Mucosa of descending colon (tissue), 3 donors: ENCODE data around the gene FAM43B. TPM values are rescaled to one million over a fixed set of nuclear protein-coding genes. Genes with fewer than 3 reads are reported as not detected.

Experiments used
- ATAC-seq: fragments of 200-7000 bp; cut with Tn5 transposase; one replicate; pipeline ENCODE4 v1.9.1; 2020; ENCODE audit warnings: mild to moderate bottlenecking, moderate library complexity
- DNase-seq, 3 donors: peaks; one replicate each; pipeline ENCODE4 v3.0.0-alpha.2; 2020
- H3K36me3 ChIP-seq: fragments of 200-600 bp; one replicate; pipeline ENCODE4 v1.8.0; 2021; ENCODE audit warnings: low read depth, mild to moderate bottlenecking
- H3K4me1 ChIP-seq: fragments of 200-600 bp; one replicate; pipeline ENCODE4 v1.8.0; 2021; ENCODE audit warnings: low read depth, mild to moderate bottlenecking
- H3K4me3 ChIP-seq: fragments of 200-600 bp; one replicate; pipeline ENCODE4 v1.8.0; 2021; ENCODE audit warnings: mild to moderate bottlenecking
- H3K9me3 ChIP-seq: fragments of 200-600 bp; one replicate; pipeline ENCODE4 v1.8.0; 2021; ENCODE audit warnings: mild to moderate bottlenecking
- intact Hi-C, 2 donors: fragments of 100-400 bp; cut with DNase I in 1 of 2; cut with micrococcal nuclease in 1 of 2; formaldehyde crosslinking; loops; one replicate each; pipeline versions ENCODE4 v1.11.0 to v1.11.1; 2022; cut with DNase I, micrococcal nuclease
- total RNA-seq, 3 donors: library from RNA; stranded (reverse); fragmentation: NEBNext Ultra II Directional in 2 of 3; extraction: Animal tissue kit (Norgen Biotek cat#: 25700) in 2 of 3; gene quantifications; one replicate each; pipeline versions ENCODE4 v1.2.1 to v1.2.4, GENCODE V29; 2021 to 2023
- TF ChIP-seq, protein P1 (sequence below): fragments of 200-600 bp; IDR thresholded peaks from one replicate; pipeline ENCODE4 v1.8.0; 2022; ENCODE audit warnings: antibody characterized with exemption, mild to moderate bottlenecking
- donor health status: DM: no; HTN: no; CAD: no; lungs with moderate emphysema.
- donor health status: DM: no; HTN: no; CAD: no.
- donor health status: DM: no; HTN: yes; CAD: no.

FAM43B gene
- total RNA-seq, 3 donors from 2014 or later: 0.14 to 0.92 (median 0.43) TPM

DNA sequence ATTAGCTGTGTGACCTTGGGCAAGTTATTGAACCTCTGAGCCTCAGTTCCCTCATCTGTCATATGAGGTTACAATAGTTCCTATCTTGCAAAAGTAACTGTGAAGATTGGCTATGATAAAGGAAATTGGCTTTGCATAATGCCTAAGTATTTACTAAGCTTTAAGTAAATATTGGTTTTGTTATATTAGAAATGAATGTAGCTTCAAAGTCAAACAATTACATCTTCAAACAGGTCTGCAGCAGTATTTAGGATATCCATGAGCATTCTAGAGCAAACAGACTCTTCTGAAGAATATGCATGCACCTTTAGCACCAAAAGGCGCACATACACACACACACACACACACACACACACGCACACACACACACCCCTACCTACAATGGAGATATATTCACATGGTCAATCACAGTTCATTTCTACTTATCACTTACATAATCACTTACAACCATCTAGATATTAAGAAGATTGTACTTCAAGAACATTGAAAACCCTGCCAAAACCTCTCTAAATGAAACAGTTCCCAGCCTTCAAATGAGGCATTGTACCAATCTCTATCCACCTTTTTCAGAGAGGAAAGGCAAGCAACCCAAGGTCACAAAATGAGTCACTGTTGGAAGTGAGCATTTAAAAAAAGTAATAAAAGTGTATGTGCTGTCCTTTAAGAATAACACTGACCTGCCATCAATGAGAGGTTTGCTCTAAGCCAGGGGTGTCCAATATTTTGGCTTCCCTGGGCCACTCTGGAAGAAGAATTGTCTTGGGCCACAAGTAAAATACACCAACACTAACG is 13.4 kb upstream of the FAM43B start:
- Histone ChIP-seq H3K9me3 (no peaks in the 10 kb centered on the region), H3K36me3 (no peaks in the 10 kb centered on the region), H3K4me1 (no peaks in the 10 kb centered on the region), H3K4me3 (no peak overlapping the region)
- no peak for ATAC-seq
- no peak for DNase-seq
- TF ChIP-seq, protein P1, sequence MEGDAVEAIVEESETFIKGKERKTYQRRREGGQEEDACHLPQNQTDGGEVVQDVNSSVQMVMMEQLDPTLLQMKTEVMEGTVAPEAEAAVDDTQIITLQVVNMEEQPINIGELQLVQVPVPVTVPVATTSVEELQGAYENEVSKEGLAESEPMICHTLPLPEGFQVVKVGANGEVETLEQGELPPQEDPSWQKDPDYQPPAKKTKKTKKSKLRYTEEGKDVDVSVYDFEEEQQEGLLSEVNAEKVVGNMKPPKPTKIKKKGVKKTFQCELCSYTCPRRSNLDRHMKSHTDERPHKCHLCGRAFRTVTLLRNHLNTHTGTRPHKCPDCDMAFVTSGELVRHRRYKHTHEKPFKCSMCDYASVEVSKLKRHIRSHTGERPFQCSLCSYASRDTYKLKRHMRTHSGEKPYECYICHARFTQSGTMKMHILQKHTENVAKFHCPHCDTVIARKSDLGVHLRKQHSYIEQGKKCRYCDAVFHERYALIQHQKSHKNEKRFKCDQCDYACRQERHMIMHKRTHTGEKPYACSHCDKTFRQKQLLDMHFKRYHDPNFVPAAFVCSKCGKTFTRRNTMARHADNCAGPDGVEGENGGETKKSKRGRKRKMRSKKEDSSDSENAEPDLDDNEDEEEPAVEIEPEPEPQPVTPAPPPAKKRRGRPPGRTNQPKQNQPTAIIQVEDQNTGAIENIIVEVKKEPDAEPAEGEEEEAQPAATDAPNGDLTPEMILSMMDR: no peak
- intact Hi-C loops: no loop called here

DNA sequence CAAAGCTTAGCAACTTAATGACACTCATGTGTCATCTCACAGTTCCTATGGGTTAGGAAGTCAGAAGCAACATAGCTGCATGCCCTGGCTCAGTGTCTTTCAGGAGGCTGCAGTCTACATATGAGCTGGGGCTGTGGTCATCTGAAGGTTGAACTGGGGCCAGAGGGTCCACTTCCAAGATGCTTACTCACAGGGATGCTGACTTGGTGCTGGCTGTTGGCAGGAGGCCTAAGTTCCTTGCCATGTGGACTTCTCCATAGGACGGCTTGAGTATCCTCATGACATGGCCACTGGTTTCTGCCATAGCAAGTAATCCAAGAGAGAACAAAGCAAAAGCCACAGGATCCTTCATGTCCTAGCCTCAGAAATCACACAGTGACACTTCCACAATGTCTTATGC is 12.1 kb upstream of the FAM43B start:
- no peak for DNase-seq

DNA sequence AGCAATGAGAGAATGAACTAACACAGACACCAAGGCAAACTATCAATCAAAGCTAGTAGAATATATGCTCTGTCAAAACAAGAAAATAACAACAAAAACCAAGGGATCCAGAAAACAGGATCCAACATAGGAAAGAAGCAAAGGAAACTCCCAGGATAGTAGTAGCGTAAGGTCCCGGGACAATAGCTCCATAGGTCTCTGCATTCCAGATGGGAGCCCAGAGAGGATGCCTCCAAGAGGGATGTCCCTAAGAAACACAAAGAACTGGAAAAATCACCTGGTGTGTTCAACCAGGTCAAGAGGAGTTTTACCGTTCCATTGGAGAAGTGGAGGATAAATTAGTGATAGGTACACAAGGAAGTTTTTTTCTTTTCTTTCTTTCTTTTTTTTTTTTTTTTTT is 5.7 kb upstream of the FAM43B start:
- no peaks in the 10 kb centered on the region for H3K9me3 ChIP-seq
- H3K4me3 ChIP-seq: no peak overlapping the region
- TF ChIP-seq, protein P1: no peak
- no peaks in the 10 kb centered on the region for H3K4me1 ChIP-seq
- no peak for DNase-seq
- H3K36me3 ChIP-seq: no peaks in the 10 kb centered on the region
- intact Hi-C loops: no loop called here
- no peak for ATAC-seq

More for the DNA sequence above, 12.1 kb upstream of the FAM43B start:
- TF ChIP-seq, protein P1: no peak
- Histone ChIP-seq H3K4me1 (no peaks in the 10 kb centered on the region), H3K9me3 (no peaks in the 10 kb centered on the region), H3K36me3 (no peaks in the 10 kb centered on the region), H3K4me3 (no peak overlapping the region)
- ATAC-seq: no peak
- intact Hi-C loops: no loop called here

DNA sequence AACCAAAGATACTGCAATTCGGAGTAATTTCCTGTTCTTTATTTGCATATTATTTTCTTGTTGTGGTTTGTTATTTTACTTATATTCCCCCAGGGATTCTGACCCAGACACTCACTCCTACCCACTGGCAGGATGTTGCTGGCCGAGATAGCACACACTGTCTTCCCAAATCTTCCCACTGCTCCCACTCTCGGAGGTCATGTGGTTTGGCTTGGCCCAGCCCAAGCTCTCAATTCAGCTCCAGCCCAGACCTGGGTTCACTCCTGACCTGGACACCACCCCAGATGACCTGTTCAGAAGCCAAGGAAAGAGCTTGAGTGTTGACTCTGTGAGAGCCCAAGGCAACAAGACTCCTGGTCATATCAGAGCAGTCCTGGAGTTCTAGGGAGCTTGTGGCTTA is 1.2 kb upstream of the FAM43B start:
- ATAC-seq: no peak
- H3K9me3 ChIP-seq: no peaks in the 10 kb centered on the region
- peaks cover 15% of the 10 kb centered on the region for H3K4me1 ChIP-seq
- no peak for DNase-seq
- no peak overlapping the region for H3K4me3 ChIP-seq
- intact Hi-C loops: no loop called here
- H3K36me3 ChIP-seq: no peaks in the 10 kb centered on the region
- TF ChIP-seq, protein P1: no peak

DNA sequence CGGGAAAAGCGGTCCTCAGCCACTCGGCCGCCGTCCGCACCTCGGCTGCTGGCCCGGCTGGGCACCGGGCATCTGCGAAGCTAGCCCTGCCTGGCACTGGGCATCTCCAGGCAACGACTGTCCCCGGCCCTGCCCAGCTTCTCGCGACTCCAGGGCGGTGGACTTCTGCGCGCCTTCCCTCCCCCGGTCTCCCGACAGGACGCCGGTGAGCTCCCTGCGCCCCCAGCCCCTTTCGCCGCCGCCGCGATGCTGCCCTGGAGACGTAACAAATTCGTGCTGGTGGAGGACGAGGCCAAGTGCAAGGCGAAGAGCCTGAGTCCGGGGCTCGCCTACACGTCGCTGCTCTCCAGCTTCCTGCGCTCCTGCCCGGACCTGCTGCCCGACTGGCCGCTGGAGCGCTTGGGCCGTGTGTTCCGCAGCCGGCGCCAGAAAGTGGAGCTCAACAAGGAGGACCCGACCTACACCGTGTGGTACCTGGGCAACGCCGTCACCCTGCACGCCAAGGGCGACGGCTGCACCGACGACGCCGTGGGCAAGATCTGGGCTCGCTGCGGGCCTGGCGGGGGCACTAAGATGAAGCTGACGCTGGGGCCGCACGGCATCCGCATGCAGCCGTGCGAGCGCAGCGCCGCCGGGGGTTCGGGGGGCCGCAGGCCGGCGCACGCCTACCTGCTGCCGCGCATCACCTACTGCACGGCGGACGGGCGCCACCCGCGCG is 514 bp downstream of the FAM43B start:
- Histone ChIP-seq H3K4me1 (peaks cover 15% of the 10 kb centered on the region), H3K36me3 (no peaks in the 10 kb centered on the region), H3K9me3 (no peaks in the 10 kb centered on the region), H3K4me3 (no peak overlapping the region)
- DNase-seq: peak in 1 of 3 donors; percentile 50
- TF ChIP-seq, protein P1: no peak
- intact Hi-C loops: no loop called here
- ATAC-seq: no peak
